ENCODE results near the gene ATP8A1.

DNA sequence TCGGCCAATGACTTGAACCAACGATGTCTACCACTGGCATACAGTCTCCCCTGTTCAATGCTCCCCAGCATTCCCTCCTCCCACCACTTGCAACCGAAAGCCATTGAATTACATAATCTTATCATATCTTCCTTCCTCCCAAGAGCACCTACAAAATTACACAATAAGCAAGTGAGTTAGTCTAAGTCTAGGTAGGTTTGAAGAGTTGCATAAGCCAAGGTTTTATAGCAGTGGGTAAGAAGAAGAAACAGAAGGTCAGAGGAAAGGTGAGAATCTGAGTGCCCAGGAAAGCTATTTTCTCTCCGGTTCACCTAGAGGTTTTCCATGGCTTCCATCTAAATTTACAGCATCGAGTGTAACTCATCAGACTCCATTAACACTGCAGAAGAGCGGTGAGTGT lies 40.3 kb downstream of the ATP8A1 start:
- TF ChIP-seq, protein P1, sequence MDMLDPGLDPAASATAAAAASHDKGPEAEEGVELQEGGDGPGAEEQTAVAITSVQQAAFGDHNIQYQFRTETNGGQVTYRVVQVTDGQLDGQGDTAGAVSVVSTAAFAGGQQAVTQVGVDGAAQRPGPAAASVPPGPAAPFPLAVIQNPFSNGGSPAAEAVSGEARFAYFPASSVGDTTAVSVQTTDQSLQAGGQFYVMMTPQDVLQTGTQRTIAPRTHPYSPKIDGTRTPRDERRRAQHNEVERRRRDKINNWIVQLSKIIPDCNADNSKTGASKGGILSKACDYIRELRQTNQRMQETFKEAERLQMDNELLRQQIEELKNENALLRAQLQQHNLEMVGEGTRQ (IDR thresholded peaks at IDR 0.05; ENCODE audit: low read length), result no peak
- TF ChIP-seq, protein P2, sequence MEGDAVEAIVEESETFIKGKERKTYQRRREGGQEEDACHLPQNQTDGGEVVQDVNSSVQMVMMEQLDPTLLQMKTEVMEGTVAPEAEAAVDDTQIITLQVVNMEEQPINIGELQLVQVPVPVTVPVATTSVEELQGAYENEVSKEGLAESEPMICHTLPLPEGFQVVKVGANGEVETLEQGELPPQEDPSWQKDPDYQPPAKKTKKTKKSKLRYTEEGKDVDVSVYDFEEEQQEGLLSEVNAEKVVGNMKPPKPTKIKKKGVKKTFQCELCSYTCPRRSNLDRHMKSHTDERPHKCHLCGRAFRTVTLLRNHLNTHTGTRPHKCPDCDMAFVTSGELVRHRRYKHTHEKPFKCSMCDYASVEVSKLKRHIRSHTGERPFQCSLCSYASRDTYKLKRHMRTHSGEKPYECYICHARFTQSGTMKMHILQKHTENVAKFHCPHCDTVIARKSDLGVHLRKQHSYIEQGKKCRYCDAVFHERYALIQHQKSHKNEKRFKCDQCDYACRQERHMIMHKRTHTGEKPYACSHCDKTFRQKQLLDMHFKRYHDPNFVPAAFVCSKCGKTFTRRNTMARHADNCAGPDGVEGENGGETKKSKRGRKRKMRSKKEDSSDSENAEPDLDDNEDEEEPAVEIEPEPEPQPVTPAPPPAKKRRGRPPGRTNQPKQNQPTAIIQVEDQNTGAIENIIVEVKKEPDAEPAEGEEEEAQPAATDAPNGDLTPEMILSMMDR (IDR thresholded peaks at IDR 0.05; ENCODE audit: control extremely low read depth in 1 of 3, insufficient read depth in 1 of 3, low read depth in 1 of 3, low read length in 3 of 3), result no peak
- TF ChIP-seq POLR2AphosphoS5 (IDR thresholded peaks at IDR 0.05; ENCODE audit: low read depth, low read length) (no peak), SUZ12 (IDR thresholded peaks at IDR 0.05; ENCODE audit: low read length) (no peak)
